ENCODE data around the gene DUSP22. TPM values are rescaled to one million over a fixed set of nuclear protein-coding genes. Genes with fewer than 3 reads are reported as not detected.
A peak's percentile ranks its signal among the peaks of the same experiment; 100 is the strongest.

The DUSP22 gene
- total and polyA plus RNA-seq, 7 donors: 31.6 to 58.0 (median 49.7) TPM

DNA sequence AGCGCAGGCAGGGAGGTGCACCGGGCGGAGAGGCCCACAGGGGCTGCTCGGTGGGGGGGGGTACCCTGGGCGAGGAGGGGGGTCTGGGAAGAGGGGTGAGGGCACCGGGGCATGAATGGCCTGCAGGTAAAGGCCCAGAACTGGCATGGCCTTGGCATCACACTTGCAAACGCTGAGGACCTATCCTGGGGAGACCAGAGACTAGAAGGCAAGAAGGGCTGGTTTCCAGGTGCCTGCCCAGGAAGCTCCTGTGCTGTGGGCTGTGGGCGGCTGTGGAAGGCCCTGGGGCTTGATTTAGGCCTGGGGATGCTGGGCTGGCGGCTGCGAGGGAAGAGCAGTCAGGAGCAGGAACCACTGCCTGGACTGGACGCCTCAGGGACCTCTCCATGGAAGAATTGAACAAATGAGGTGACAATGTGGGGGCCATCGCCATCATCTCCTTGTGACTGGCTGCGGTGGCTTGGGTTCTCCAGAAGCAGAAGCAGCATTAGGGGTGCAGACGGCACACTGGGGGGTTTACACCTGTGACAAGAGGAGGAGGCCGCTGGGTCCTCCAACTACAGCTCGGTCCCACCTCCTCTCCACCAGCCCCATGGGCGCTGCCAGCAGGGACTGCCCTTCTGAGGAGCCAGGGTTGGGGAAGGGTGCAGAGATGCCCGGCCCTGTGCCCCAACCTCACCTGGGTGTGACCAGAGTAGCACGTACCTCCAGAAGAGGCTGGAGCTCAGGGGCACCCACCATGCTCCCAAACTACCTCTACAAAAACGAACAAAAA is 67.2 kb downstream of the DUSP22 start:
- DNase-seq (no peak), ATAC-seq (peak in 1 of 4 donors; percentile 4)
- Histone ChIP-seq H3K9me3 (peaks cover 8% of the 10 kb centered on the region), H3K27ac (no peak overlapping the region), H3K4me3 (no peak overlapping the region), H3K4me1 (no peaks in the 10 kb centered on the region), H3K36me3 (ENCODE audit: insufficient read depth in 1 of 2, low read depth in 1 of 2) (no peaks in the 10 kb centered on the region), H3K27me3 (ENCODE audit: insufficient read depth in 3 of 3, low read length in 2 of 3) (no peaks in the 10 kb centered on the region)
- TF ChIP-seq, protein P1, sequence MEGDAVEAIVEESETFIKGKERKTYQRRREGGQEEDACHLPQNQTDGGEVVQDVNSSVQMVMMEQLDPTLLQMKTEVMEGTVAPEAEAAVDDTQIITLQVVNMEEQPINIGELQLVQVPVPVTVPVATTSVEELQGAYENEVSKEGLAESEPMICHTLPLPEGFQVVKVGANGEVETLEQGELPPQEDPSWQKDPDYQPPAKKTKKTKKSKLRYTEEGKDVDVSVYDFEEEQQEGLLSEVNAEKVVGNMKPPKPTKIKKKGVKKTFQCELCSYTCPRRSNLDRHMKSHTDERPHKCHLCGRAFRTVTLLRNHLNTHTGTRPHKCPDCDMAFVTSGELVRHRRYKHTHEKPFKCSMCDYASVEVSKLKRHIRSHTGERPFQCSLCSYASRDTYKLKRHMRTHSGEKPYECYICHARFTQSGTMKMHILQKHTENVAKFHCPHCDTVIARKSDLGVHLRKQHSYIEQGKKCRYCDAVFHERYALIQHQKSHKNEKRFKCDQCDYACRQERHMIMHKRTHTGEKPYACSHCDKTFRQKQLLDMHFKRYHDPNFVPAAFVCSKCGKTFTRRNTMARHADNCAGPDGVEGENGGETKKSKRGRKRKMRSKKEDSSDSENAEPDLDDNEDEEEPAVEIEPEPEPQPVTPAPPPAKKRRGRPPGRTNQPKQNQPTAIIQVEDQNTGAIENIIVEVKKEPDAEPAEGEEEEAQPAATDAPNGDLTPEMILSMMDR (IDR thresholded peaks at IDR 0.05): no peak
- WGBS, 3 donors: 78 to 81% (median 79%) methylated on average over 19 to 20 of the region's 20 CpGs
- intact Hi-C loops (cut with DNase I): no loop called here

DNA sequence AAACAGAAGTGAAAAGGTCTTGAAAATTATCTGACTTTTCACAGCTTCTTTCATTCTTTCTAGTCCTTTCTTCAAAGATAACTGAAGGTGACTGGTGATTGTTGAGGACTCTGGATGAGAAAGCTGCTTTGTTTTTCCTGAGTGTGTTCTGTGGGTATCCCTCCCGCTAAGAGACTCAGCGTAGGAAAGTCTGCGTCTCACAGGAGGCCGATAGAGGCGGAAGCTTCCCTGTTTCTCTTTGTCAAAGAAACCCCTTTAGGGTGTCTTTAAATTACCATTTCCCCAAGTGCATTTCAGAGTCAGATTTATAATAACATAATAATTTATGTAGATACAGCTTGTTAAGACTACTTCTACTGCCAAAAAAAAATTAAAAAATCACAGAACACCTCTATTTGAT is 68.1 kb downstream of the DUSP22 start:
- Histone ChIP-seq H3K36me3 (ENCODE audit: insufficient read depth in 1 of 2, low read depth in 1 of 2) (no peaks in the 10 kb centered on the region), H3K9me3 (peaks cover 8% of the 10 kb centered on the region), H3K27ac (no peak overlapping the region), H3K4me3 (no peak overlapping the region), H3K4me1 (no peaks in the 10 kb centered on the region), H3K27me3 (ENCODE audit: insufficient read depth in 3 of 3, low read length in 2 of 3) (no peaks in the 10 kb centered on the region)
- TF ChIP-seq, protein P1 (IDR thresholded peaks at IDR 0.05): no peak
- ATAC-seq (no peak), DNase-seq (no peak)
- intact Hi-C loops (cut with DNase I): no loop called here
- 82 to 88% (median 83%) methylated on average over 5 of the region's 5 CpGs for WGBS, 3 donors

DNA sequence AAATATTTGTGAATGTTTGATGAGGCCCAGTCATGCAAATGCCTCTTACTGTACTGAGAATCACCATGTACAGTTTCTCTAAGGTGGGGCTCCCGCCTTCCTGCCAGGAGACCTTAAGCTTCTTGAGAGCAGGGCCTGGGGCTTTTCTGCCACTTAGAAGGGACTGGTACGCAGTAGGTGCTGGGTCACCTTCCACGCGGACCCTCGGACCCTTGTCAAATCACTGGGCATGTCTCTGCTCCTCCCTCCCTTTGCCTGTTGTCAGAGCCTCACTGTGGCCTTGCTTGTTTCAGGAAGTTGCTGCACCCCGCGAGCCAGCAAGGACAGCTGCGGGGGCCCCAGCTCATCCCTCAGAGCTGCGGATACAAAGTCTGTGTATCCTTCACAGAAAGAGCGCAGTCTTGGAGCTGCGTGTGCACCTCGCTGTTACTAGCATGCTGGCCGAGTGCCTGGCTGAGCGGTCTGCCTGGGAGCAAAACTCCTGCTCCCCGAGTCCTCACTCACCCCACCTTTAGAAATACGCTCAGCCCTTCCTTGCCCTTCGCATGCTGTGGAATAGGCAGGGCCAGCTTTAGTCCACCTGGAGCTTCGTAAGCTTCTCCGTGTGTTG is 68.6 kb downstream of the DUSP22 start:
- DNase-seq: no peak
- Histone ChIP-seq H3K27me3 (ENCODE audit: insufficient read depth in 3 of 3, low read length in 2 of 3) (no peaks in the 10 kb centered on the region), H3K9me3 (peaks cover 8% of the 10 kb centered on the region), H3K4me3 (no peak overlapping the region), H3K36me3 (ENCODE audit: insufficient read depth in 1 of 2, low read depth in 1 of 2) (no peaks in the 10 kb centered on the region), H3K4me1 (no peaks in the 10 kb centered on the region), H3K27ac (no peak overlapping the region)
- ATAC-seq: no peak
- 71 to 76% (median 72%) methylated on average over 19 of the region's 19 CpGs for WGBS, 3 donors
- TF ChIP-seq, protein P1 (IDR thresholded peaks at IDR 0.05): no peak
- intact Hi-C loops (cut with DNase I): no loop called here

DNA sequence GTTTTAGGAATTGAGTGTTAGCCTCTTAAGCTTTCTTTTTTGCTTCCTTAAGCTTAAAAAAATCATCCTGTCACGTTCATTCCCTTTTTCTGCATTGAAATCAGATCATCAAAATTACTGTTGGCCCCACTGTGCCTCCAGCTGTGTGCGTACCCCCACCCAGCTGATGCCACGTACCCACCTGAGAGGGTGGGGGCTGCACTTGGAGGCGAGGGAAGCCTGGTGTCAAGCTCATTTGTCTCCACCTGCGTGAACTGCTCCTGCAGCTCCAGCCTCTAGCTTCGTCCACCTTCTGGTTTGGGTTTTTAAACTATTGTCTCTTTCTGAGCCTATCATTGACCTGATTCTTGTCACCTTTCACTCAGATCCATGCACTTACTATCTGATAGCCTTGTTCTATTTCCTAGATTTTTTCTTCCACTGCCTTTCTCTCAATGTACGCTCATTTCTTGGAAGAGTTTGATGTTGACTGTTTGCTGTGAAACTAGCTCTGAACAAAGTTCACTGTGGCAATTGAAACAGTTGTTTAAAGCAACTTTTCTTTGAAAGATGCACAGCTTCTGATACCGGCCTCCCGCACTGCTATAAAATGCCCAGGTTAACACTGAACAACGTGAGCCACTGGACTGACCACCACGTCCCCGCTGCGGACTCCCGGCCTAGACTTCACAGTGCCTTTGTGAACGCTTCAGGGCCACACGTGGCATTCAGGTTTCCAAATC is 69.3 kb downstream of the DUSP22 start:
- intact Hi-C loops (cut with DNase I): no loop called here
- no peaks in the 10 kb centered on the region for H3K36me3 ChIP-seq (ENCODE audit: insufficient read depth in 1 of 2, low read depth in 1 of 2)
- 79 to 86% (median 82%) methylated on average over 16 of the region's 16 CpGs for WGBS, 3 donors
- TF ChIP-seq, protein P1 (IDR thresholded peaks at IDR 0.05): no peak
- DNase-seq (no peak), ATAC-seq (no peak)
- H3K27ac ChIP-seq: no peak overlapping the region
- H3K4me3 ChIP-seq: no peak overlapping the region
- peaks cover 8% of the 10 kb centered on the region for H3K9me3 ChIP-seq
- no peaks in the 10 kb centered on the region for H3K4me1 ChIP-seq
- no peaks in the 10 kb centered on the region for H3K27me3 ChIP-seq (ENCODE audit: insufficient read depth in 3 of 3, low read length in 2 of 3)

Data from psoas muscle (tissue), 8 donors.